HG03571 (cell line): Measurements from ENCODE around the gene DYNLT4.
"Not testable (repeated sequence)": the region's sequence is repeated elsewhere in the genome, so short reads cannot be mapped to it uniquely, and the experiment has no call there.

Experiments used
- ATAC-seq: cut with Tn5 transposase; IDR thresholded peaks from one replicate; pipeline ENCODE4 v1.9.1; 2021; ENCODE audit not compliant: unreplicated experiment

DYNLT4 gene

DNA sequence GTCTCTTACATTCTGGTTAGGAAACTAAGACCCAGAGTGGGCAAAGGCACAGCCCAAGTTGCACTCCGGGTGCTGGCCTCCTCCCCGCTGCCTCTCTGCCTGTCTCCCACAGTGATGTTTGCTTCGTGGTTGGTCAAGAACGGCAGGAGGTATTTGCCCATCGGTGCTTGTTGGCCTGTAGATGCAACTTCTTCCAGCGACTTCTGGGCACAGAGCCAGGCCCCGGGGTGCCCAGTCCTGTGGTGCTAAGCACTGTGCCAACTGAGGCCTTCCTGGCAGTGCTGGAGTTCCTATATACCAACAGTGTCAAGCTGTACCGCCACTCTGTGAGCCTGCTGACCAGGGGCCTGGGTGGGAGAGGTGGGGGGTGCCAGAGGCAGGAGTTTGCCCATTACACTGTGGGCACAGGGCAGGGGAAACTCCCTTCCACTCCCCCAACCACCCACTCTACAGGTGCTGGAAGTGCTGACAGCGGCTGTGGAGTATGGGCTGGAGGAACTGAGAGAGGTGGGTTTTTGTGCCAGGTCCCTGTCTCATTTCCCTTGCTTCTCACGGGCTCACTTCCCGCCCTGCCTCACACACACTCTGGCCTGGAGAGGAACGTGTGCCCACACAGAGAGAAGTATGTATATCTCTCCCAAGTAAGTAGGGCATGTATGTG is 3.1 kb upstream of the DYNLT4 start:
- no peak for ATAC-seq

DNA sequence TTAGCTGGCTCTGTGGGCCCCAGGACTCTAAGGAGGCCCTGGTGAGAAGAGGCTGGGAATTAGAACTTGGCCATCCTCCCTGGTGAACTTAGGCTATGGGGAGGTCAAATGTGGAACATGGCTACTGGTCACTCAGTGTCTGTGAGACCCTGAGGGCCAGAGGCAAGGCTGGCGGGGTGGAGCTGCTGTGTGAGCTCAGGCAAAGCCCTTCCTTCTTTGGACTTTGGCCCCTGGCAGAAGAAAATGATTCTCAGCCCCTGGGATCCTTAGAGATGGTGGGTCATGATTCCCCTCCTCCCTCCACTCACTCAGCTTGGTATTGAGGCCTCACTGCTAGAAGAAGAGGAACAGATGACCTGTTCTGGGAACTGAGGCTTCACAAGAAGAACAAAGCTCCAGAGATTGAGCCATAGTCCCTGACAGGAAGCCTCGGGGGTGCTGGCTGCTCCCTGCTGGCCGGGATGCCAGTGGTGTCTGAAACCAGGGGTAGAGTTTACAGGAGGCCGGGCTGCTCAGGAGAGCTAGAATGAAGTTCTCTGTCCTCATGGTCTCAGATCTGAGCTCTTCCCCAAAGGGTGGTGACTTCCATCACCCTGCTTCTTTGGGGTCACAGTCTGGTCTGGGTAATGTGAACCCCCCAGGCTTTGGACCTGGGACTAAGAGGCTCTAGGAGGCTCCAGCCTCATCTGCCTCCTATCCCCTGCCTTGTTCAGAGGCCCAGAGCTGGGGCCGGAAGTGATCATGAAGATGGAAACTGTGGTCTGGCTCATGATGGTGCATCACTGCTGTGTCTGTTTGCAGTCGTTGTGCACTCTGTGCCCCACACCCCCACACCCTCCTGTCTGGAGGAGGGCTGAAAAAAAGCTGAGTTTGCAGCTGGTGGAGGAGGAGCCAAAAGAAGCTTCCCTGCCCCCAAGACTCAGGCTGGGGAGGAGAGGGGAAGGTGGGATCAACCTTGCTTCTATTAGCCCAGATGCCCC is 2.1 kb upstream of the DYNLT4 start:
- ATAC-seq, result no peak

DNA sequence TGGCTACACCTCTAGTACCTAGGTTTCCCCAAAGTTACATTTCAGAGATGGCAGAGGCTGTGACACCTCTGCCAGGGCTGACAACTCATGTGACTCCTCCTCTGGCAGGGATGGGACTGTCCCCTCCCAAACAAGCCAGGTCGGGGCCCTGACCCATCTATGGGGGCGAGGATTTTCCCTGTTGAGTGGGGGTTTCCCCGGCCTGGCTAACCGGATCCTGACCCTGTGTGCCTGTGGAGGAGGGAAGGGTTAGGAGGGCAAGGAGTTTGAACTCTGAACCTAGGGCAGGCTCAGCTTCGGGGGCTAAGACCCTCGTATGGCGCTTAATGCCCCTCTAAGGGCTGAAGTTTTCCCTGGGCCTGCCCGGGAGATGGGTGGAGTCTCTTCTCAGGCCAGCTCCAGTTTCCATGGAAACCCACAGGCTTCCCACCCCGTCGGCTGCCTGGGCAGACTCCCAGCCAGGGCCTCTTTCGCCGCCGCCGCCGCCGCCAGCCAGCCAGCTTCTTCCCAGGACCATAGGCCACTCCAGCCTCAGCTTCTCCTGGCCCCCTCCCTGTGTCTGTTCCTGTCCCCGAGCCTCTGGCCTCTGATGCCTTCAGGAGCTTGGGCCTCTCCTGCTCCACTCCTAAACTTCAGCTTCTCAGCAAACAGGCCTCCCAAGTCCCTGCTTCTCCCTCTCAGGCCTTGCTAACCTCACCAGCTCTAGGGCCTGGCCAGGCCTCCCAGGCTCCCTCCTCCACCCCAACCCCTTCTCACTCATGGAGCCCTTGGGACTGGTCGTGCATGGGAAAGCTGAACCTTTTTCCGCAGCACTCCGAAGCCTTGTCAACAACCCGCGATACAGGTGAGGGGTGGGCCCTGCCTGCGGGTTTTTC is 1.1 kb upstream of the DYNLT4 start, which contains the start of gene BTBD19:
BTBD19 (plus strand) TSS at position 461 of the 875 bp plus-strand sequence; CDS start at position 759, 298 bp downstream.
- no peak for ATAC-seq

DNA sequence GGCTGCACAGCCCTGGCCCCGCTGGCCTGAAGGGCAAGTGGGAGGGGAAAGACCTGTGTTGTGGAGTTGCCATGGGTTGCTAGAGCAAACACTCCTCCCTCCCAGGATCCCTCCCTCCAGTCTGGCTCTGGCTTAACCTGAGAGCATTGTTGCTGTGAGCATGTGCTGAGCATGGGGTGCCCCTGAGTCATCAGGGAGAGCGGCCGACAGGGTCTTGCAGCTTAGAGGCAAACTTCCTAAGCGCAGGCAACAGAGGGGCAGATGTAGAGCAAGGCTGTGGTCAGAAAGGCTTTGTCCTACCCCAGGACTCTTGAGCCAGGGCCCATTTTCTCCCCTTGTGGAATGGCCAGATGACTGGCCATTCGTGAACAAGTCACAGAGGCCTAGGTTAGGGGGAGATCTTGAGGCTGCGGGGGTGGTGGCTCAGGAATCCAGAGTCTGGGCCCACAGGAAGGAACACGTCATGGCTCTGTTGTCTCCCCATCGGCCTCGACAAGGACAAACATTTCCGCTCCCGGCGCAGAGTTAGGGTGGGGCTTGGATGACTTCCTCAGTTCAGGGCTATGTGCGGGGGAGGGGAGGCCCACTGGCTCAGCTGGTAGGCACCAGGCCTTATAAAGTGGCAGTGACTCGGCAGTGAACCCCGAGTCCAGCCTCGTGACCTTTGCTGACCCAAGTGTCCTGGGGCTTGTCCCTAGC is 362 bp upstream of the DYNLT4 start:
- ATAC-seq, result peak; percentile 18

DNA sequence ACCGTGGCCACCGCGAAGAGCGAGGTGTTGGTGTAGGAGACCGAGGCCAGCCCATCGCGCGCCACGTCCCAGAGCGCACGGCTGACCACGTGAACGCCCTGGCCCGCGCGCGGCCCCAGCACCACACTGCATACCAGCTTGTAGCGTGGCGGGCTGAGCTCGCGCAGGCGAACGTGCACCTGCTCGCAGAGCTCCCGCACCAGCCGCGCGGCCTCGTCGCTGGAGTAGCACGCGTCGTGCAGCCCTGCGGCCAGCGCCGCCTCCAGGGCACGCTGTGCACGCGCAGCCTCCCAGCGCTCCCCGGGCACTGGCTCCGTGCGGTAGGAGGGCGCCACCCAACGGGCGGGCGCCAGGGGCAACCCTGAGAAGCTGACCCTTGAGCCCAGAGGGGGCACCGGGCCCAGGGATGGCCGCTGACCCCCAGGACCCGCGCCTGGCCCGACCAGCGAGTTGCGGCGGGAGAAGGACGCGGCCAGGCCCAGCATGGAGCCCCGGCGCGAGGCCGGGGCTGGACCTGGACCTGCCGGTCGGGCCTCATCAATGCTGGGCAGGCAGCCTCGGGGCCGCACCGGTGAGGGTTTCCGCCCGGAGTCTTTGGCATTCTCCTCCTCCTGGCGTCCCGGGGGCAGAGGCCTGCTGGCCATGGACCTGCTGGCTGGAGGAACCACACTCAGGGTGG is 987 bp downstream of the DYNLT4 start:
- no peak for ATAC-seq

DNA sequence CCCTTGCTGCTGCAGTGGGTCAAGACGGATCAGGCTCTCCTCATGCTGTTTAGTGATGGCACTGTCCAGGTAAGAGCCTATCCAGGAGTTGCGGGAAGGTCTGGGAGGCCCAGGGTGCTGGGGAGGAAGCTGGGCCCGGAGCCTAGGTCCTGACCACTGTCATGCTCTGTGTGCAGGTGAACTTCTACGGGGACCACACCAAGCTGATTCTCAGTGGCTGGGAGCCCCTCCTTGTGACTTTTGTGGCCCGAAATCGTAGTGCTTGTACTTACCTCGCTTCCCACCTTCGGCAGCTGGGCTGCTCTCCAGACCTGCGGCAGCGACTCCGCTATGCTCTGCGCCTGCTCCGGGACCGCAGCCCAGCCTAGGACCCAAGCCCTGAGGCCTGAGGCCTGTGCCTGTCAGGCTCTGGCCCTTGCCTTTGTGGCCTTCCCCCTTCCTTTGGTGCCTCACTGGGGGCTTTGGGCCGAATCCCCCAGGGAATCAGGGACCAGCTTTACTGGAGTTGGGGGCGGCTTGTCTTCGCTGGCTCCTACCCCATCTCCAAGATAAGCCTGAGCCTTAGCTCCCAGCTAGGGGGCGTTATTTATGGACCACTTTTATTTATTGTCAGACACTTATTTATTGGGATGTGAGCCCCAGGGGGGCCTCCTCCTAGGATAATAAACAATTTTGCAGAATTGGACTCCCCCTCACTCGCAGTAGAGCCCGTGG is 1.7 kb downstream of the DYNLT4 start:
- no peak for ATAC-seq

DNA sequence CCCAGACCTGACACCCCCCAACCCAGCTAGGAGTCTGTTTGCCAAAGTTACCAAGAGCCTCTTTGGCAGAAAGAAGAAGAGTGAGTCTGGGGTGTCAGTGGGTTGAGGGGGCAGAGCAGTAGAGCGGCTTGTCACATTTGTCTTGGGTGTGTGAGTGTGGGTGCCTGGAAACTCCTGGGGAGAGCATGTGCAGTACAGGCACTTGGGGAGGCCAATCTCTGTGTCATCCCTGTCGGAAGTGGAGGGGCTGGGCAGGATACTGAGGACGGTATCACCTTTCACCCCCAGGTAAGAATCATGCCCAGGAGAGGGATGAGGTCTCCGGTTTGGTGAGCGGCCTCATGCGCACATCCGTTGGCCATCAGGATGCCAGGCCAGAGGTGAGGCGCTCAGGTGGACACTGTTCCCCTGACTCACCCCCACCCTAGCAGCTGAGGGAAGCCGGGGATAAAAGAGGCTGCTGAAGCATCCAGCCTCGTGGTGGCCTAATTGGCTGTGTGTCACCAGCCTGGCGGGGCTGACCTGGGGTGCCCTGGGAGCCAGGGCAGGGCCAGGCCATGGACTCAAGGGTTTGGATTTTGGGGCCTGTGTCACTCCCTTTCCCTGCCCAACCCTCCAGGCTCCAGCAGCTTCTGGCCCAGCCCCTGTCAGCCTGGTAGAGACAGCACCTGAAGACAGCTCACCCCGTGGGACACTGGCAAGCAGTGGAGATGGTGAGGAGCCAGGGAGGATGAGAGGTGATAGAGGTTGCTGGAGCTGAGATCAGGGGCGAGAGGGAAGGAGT is 3.6 kb downstream of the DYNLT4 start:
- ATAC-seq, result no peak

DNA sequence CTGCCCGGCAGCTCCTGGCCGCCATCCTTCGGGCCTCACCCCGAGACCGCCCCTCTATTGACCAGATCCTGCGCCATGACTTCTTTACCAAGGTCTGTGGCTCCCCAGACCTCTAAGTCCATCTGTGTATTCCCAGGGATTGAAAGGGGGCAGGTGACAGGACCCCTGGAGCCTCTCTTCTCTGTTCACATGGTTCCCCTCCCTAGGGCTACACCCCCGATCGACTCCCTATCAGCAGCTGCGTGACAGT is 4.2 kb downstream of the DYNLT4 start:
- no peak for ATAC-seq

DNA sequence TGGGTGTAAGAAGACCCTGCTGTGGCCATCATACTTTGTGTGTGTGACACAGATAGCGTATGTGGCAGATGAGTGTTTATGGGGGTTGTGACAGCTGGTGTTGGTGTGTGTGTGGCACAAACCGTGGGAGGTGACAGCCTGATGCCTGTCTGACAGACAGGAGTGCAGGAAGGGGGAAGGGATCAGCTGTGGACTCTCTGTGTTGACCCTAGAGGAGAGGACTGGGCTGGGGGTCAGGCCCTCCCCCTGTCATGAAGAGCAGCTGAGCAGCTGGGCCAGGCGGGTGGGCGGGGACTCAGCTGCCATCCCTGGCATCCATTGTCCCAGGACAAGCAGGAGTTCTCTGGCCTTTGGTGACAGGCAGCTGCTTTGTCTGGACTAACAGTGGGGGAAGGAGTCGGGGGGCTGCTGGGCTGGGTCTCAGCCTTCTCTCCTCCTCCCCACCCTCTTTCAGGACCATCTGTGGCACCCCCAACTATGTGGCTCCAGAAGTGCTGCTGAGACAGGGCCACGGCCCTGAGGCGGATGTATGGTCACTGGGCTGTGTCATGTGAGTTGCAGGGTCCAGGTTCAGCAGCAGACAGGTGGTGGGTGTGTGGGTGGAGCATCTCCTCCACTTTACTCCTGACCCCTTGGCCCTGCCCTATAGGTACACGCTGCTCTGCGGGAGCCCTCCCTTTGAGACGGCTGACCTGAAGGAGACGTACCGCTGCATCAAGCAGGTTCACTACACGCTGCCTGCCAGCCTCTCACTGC is 4.7 kb downstream of the DYNLT4 start:
- no peak for ATAC-seq

DNA sequence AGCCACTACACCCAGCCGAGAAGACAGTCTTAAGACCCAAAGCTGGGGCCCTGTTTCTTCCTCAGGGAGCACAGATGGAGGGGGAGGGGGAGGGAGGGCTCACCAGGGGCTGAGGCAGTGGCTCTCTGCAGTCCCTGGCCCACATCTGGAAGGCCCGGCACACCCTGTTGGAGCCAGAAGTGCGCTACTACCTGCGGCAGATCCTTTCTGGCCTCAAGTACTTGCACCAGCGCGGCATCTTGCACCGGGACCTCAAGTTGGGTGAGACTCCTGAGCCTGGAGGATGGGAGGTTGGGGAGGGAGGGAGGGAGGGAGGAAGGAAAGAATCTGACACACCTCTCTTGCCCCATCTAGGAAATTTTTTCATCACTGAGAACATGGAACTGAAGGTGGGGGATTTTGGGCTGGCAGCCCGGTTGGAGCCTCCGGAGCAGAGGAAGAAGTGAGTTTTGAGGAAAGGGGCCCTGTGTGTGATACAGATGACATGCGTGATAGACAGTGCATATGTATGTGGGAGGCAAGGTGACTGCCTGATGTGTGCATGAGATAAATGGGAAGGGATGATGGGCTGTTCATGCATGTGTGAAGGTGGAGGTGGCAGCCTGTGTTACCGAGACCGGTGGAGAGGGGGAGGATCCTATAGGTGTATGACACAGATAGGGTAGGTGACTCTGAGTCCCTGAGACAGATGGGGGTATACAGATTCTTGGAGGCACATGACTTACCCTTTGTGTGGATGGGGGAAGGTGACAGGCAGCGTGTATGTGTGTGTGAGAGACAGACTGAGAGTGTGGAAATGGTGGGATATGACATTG is 5.5 kb downstream of the DYNLT4 start:
- no peak for ATAC-seq

DNA sequence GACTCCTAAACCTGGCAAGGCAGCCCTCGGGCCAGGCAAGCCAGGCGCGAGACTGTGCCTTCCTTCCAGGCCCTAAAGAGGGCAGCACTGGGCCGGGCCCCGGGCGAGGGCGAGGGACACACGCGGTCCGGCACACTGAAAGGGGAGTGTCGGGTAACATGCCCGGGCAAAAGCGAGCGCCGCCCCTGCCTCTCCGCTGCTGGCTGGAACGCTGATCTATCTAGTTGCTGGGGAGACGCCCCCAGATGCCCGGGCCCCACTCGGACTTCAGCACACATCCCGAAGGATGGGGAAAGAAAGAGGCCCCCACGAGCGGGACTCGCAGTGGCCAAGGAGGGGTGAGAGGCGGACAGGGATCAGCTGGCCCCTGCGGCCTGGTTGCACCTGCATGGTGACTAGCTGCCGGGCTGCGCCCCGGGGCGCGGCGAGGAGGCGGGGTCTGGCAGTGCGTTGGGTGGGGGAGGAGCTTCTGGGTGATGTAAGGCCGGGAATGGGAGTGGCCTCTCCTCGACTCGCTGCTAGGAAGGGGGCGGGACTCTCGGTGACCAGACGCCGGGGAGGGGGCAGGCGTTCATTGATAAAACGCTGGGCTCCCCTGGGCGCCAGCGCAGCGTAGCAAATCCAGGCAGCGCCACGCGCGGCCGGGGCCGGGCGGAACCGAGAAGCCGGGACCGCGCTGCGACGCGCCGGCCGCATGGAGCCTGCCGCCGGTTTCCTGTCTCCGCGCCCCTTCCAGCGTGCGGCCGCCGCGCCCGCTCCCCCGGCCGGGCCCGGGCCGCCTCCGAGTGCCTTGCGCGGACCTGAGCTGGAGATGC is 7.2 kb downstream of the DYNLT4 start, which contains the start of gene PLK3:
PLK3 (plus strand) TSS at position 608 of the 815 bp plus-strand sequence; CDS start at position 695, 87 bp downstream.
- peak; percentile 80 for ATAC-seq

DNA sequence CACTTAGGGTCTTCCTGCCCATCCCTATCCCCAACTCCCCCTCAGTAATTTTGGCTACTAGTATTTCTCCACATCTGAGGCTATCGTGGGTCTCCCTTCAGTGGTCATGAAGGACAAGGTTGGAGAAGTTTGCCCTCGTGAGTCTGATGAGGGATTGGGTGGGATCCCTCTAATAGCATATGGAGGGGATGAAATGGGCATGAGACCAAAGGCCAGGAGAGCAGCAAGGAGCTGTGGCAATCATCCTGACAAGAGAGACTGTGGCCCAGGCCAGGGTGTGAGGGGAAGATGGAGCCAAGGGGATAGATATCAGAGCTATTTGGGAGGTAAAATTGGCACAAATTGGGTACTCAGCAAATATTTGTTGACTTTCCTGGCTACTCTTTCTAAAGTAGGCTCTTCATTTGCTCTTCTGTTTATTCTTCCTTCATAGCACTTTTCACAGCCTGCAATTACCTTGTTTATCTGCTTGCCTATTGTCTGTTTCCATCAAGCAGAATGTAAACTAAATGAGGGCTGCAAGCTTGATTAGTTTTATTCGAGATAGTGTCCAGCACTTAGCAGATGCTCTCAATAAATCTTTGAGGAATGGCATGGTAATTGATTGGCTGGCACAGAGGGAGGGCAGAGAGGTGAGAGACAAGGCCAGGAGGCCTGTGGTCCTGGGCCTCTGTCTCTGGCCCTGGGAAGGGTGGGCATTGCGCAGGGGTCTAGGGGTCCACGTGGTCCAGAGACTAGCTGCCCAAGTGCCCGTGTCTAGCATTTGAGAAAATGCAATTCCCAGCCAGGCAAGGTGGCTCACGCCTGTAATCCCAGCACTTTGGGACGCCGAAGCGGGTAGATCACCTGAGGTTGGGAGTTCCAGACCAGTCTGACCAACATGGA is 8.4 kb downstream of the DYNLT4 start:
- no peak for ATAC-seq

DNA sequence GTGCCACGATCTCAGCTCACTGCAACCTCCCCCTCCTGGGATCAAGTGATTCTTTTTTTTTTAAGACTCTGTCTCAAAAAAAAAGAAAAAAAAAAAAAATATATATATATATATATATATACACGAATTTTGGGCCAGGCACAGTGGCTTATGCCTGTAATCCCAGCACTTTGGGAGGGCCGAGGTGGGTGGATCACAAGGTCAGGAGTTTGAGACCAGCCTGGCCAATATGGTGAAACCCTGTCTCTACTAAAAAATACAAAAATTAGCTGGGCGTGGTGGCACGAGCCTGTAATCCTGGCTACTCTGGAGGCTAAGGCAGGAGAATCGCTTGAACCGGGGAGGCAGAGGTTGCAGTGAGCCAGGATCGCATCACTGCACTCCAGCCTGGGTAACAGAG is 9.3 kb downstream of the DYNLT4 start:
- ATAC-seq, result not testable (repeated sequence)

DNA sequence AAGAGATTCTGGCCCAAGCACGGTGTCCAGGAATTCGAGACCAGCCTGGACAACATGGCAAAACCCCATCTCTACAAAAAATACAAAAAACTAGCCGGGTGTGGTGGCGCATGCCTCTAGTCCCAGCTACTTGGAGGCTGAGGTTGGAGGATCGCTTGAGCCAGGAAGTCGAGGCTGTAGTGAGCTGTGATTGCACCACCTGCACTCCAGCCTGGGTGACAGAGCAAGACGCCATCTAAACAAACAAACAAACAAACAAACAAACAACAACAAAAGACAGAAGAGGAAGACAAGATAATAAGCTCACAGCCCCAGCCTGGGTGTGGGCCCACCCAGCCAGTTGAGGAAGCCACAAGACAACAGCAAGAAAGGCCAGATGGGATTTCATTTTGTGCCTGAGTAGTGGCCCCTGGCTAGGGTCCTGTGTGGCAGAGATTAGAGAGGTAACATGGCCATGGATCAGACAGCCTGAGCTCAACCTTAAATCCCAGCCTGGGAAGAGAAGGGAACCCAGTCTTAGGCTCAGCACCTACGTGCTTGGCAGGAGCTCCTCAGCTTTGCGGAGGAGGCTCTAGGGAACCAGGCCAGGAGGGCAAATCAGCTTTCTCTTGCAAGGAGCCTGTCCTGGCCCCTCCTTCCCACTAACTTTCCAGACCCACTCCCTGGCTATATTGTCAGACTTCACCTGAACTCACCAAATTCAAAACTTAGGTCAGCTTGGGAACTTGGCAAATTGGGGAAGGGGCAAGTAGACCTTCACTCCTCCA is 14.2 kb downstream of the DYNLT4 start:
- ATAC-seq, result no peak
